Liver (tissue), 9 donors: Measurements from ENCODE around the gene GOLGA6B. TPM values are rescaled to one million over a fixed set of nuclear protein-coding genes. Genes with fewer than 3 reads are reported as not detected.

Experiments
- DNase-seq: peaks from one replicate; pipeline ENCODE4 v3.0.0-alpha.2; 2017; ENCODE audit warnings: low spot score
- H3K27ac ChIP-seq, 2 donors: one replicate each; pipeline ENCODE4 v1.7.0; 2013; ENCODE audit warnings: inconsistent platforms in 2 of 2, low read length in 2 of 2, control low read depth in 1 of 2, low read depth in 1 of 2, mild to moderate bottlenecking in 1 of 2
- H3K27me3 ChIP-seq, 4 donors: one replicate each; pipeline versions ENCODE4 v1.6.1 to v1.7.0; 2013; ENCODE audit warnings: low read length in 3 of 4, inconsistent platforms in 1 of 4, mild to moderate bottlenecking in 1 of 4, moderate library complexity in 1 of 4; ENCODE audit not compliant: control insufficient read depth in 4 of 4, insufficient read depth in 4 of 4
- H3K36me3 ChIP-seq, 4 donors: one replicate each; pipeline versions ENCODE4 v1.6.1 to v1.7.0; 2013; ENCODE audit warnings: low read length in 3 of 4, mild to moderate bottlenecking in 3 of 4, low read depth in 1 of 4, moderate library complexity in 1 of 4; ENCODE audit not compliant: control insufficient read depth in 4 of 4, insufficient read depth in 3 of 4
- H3K4me1 ChIP-seq, 4 donors: one replicate each; pipeline versions ENCODE4 v1.6.1 to v1.7.0; 2013; ENCODE audit warnings: low read length in 3 of 4, mild to moderate bottlenecking in 3 of 4, moderate library complexity in 1 of 4; ENCODE audit not compliant: control insufficient read depth in 4 of 4, insufficient read depth in 4 of 4
- H3K4me3 ChIP-seq, 3 donors: one replicate each; pipeline versions ENCODE4 v1.6.1 to v1.7.0; 2013; ENCODE audit warnings: low read length in 3 of 3, control low read depth in 1 of 3, low read depth in 1 of 3, mild to moderate bottlenecking in 1 of 3
- H3K9ac ChIP-seq, 2 donors: one replicate each; pipeline ENCODE4 v1.7.0; 2013; ENCODE audit warnings: low read length in 2 of 2, mild to moderate bottlenecking in 2 of 2, moderate library complexity in 2 of 2, control low read depth in 1 of 2, low read depth in 1 of 2
- H3K9me3 ChIP-seq, 4 donors: one replicate each; pipeline versions ENCODE4 v1.6.1 to v1.7.0; 2013; ENCODE audit warnings: low read length in 3 of 4; ENCODE audit not compliant: control insufficient read depth in 4 of 4
- CTCF ChIP-seq: fragments of 150-350 bp; IDR thresholded peaks from 2 replicates; pipeline ENCODE4 v1.5.1; 2017; ENCODE audit warnings: improper control_type of control experiment, low read depth, low read length; ENCODE audit not compliant: missing input control
- EGR1 ChIP-seq, 2 donors: IDR thresholded peaks; 2 replicates each; pipeline ENCODE4 v1.6.1; 2016 to 2018; ENCODE audit warnings: antibody characterized with exemption in 2 of 2, low read depth in 2 of 2
- FOXA1 ChIP-seq: IDR thresholded peaks from 2 replicates; pipeline ENCODE4 v1.6.1; 2016; ENCODE audit warnings: antibody characterized with exemption
- FOXA2 ChIP-seq: IDR thresholded peaks from 2 replicates; pipeline ENCODE4 v1.6.1; 2016; ENCODE audit warnings: antibody characterized with exemption
- GABPA ChIP-seq, 2 donors: IDR thresholded peaks in 1 of 2; conservative IDR thresholded peaks in 1 of 2; 2 replicates each; pipeline ENCODE4 v1.6.1; 2016; ENCODE audit warnings: antibody characterized with exemption in 2 of 2, mild to moderate bottlenecking in 1 of 2, moderate library complexity in 1 of 2
- HNF4A ChIP-seq, 2 donors: conservative IDR thresholded peaks; 2 replicates each; pipeline ENCODE4 v1.6.1; 2016; ENCODE audit warnings: antibody characterized with exemption in 2 of 2, mild to moderate bottlenecking in 2 of 2
- HNF4G ChIP-seq: IDR thresholded peaks from 2 replicates; pipeline ENCODE4 v1.6.1; 2016; ENCODE audit warnings: antibody characterized with exemption
- JUND ChIP-seq, 2 donors: IDR thresholded peaks; 2 replicates each; pipeline ENCODE4 v1.6.1; 2016; ENCODE audit warnings: antibody characterized with exemption in 2 of 2
- MAX ChIP-seq: IDR thresholded peaks from 2 replicates; pipeline ENCODE4 v1.6.1; 2016; ENCODE audit warnings: antibody characterized with exemption
- NR2F2 ChIP-seq: IDR thresholded peaks from 2 replicates; pipeline ENCODE4 v1.6.1; 2016; ENCODE audit warnings: antibody characterized with exemption
- RAD21 ChIP-seq, 2 donors: IDR thresholded peaks; 2 replicates each; pipeline ENCODE4 v1.6.1; 2016; ENCODE audit warnings: antibody characterized with exemption in 2 of 2, mild to moderate bottlenecking in 2 of 2
- RXRA ChIP-seq, 2 donors: IDR thresholded peaks; 2 replicates each; pipeline ENCODE4 v1.6.1; 2017 to 2018; ENCODE audit warnings: antibody characterized with exemption in 2 of 2, mild to moderate bottlenecking in 1 of 2
- SP1 ChIP-seq: IDR thresholded peaks from 2 replicates; pipeline ENCODE4 v1.6.1; 2018; ENCODE audit warnings: antibody characterized with exemption, mild to moderate bottlenecking
- TAF1 ChIP-seq: conservative IDR thresholded peaks from 2 replicates; pipeline ENCODE4 v1.6.1; 2016; ENCODE audit warnings: antibody characterized with exemption, mild to moderate bottlenecking
- YY1 ChIP-seq: IDR thresholded peaks from 2 replicates; pipeline ENCODE4 v1.6.1; 2016; ENCODE audit warnings: antibody characterized with exemption, mild to moderate bottlenecking
- ZBTB33 ChIP-seq: IDR thresholded peaks from 2 replicates; pipeline ENCODE4 v1.6.1; 2016; ENCODE audit warnings: antibody characterized with exemption
- WGBS: extraction: QIAGEN DNeasy Blood & Tissue Kit; methylation state at CpG from one replicate; pipeline ENCODE4 v1.1.7; 2013; 5-methylcytosine and 5-hydroxymethylcytosine counted together
- polyA plus RNA-seq, 2 donors: library from polyadenylated mRNA; stranded (reverse) in 1 of 2; unstranded in 1 of 2; fragments of 200-250 nt in 1 of 2; fragments of >200 nt in 1 of 2; fragmentation: Nextera tagmentation in 1 of 2; extraction: Ambion mirVana in 1 of 2; gene quantifications; one replicate each; pipeline versions ENCODE4 v1.2.1 to v1.2.3, GENCODE V29; 2013 to 2015
- total RNA-seq, 2 donors: library from RNA; depleted of rRNA; stranded (reverse); fragments of >200 nt; gene quantifications; one replicate each; pipeline ENCODE4 v1.2.3, GENCODE V29; 2014
- TF ChIP-seq, protein P1 (sequence below): IDR thresholded peaks from 2 replicates; pipeline ENCODE4 v1.6.1; 2016; ENCODE audit warnings: antibody characterized with exemption
- TF ChIP-seq, protein P2 (sequence below): IDR thresholded peaks from 2 replicates; pipeline ENCODE4 v1.6.1; 2016; ENCODE audit warnings: antibody characterized with exemption, mild to moderate bottlenecking
- donor health status: healthy.
- donor health status: healthy.
- donor health status: healthy.
- donor health status: healthy.
- donor health status: healthy.

The GOLGA6B gene
- total and polyA plus RNA-seq, 4 donors: 0.03 to 1.0 (median 0.05) TPM; not detected in 1

- TF ChIP-seq, protein P1, sequence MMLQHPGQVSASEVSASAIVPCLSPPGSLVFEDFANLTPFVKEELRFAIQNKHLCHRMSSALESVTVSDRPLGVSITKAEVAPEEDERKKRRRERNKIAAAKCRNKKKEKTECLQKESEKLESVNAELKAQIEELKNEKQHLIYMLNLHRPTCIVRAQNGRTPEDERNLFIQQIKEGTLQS: peak; percentile 30
- TF ChIP-seq SP1 (peak; percentile 61), EGR1 (IDR thresholded peaks at IDR 0.05; ENCODE audit: low read depth in 2 of 2) (peak; percentile 47 to 62), HNF4G (no peak), FOXA1 (no peak), JUND (IDR thresholded peaks at IDR 0.05) (peak in 1 of 2 donors; percentile 25), YY1 (peak; percentile 98), HNF4A (conservative IDR thresholded peaks at IDR 0.05) (peak in 1 of 2 donors; percentile 24), FOXA2 (no peak), GABPA (IDR thresholded peaks at IDR 0.05 in 1 of 2, conservative IDR thresholded peaks at IDR 0.05 in 1 of 2) (peak; percentile 89 to 95), RAD21 (IDR thresholded peaks at IDR 0.05) (peak in 1 of 2 donors; percentile 46), MAX (peak; percentile 59)
Measured at GRCh38 chr15:72685925-72686794, 31.7 kb downstream of the GOLGA6B start, which contains the start of the genes BBS4 and HIGD2B (continued).

- Histone ChIP-seq H3K27me3 (no peaks in the 10 kb centered on the region), H3K9ac (no peak overlapping the region), H3K4me3 (no peak overlapping the region), H3K4me1 (peaks cover 3 to 13% (median 6%) of the 10 kb centered on the region in 4 donors), H3K36me3 (no peaks in the 10 kb centered on the region), H3K27ac (no peak overlapping the region), H3K9me3 (no peaks in the 10 kb centered on the region)
- no peak for DNase-seq
- TF ChIP-seq FOXA2: no peak
- no peak for TF ChIP-seq RXRA (IDR thresholded peaks at IDR 0.05)
- no peak for TF ChIP-seq NR2F2
- no peak for TF ChIP-seq EGR1 (IDR thresholded peaks at IDR 0.05; ENCODE audit: low read depth in 2 of 2)
- TF ChIP-seq, protein P1: no peak
- no peak for TF ChIP-seq RAD21 (IDR thresholded peaks at IDR 0.05)
- TF ChIP-seq CTCF: no peak
- TF ChIP-seq, protein P2, sequence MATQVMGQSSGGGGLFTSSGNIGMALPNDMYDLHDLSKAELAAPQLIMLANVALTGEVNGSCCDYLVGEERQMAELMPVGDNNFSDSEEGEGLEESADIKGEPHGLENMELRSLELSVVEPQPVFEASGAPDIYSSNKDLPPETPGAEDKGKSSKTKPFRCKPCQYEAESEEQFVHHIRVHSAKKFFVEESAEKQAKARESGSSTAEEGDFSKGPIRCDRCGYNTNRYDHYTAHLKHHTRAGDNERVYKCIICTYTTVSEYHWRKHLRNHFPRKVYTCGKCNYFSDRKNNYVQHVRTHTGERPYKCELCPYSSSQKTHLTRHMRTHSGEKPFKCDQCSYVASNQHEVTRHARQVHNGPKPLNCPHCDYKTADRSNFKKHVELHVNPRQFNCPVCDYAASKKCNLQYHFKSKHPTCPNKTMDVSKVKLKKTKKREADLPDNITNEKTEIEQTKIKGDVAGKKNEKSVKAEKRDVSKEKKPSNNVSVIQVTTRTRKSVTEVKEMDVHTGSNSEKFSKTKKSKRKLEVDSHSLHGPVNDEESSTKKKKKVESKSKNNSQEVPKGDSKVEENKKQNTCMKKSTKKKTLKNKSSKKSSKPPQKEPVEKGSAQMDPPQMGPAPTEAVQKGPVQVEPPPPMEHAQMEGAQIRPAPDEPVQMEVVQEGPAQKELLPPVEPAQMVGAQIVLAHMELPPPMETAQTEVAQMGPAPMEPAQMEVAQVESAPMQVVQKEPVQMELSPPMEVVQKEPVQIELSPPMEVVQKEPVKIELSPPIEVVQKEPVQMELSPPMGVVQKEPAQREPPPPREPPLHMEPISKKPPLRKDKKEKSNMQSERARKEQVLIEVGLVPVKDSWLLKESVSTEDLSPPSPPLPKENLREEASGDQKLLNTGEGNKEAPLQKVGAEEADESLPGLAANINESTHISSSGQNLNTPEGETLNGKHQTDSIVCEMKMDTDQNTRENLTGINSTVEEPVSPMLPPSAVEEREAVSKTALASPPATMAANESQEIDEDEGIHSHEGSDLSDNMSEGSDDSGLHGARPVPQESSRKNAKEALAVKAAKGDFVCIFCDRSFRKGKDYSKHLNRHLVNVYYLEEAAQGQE: no peak
- no peak for TF ChIP-seq ZBTB33
- no peak for TF ChIP-seq FOXA1
- TF ChIP-seq SP1: no peak
- TF ChIP-seq GABPA (IDR thresholded peaks at IDR 0.05 in 1 of 2, conservative IDR thresholded peaks at IDR 0.05 in 1 of 2): no peak
- no peak for TF ChIP-seq TAF1
- WGBS: 100% methylated on average over 5 of the region's 5 CpGs
Measured at GRCh38 chr15:72688697-72689096, 34.2 kb downstream of the GOLGA6B start.
